HG02852 (cell line): ENCODE measurements around the gene TMEM53.
"Not testable (repeated sequence)": the region's sequence is repeated elsewhere in the genome, so short reads cannot be mapped to it uniquely, and the experiment has no call there.

Source experiments
- ATAC-seq: cut with Tn5 transposase; IDR thresholded peaks from one replicate; pipeline ENCODE4 v1.9.1; 2021; ENCODE audit warnings: mild to moderate bottlenecking, moderate library complexity; ENCODE audit not compliant: unreplicated experiment

The TMEM53 gene

DNA sequence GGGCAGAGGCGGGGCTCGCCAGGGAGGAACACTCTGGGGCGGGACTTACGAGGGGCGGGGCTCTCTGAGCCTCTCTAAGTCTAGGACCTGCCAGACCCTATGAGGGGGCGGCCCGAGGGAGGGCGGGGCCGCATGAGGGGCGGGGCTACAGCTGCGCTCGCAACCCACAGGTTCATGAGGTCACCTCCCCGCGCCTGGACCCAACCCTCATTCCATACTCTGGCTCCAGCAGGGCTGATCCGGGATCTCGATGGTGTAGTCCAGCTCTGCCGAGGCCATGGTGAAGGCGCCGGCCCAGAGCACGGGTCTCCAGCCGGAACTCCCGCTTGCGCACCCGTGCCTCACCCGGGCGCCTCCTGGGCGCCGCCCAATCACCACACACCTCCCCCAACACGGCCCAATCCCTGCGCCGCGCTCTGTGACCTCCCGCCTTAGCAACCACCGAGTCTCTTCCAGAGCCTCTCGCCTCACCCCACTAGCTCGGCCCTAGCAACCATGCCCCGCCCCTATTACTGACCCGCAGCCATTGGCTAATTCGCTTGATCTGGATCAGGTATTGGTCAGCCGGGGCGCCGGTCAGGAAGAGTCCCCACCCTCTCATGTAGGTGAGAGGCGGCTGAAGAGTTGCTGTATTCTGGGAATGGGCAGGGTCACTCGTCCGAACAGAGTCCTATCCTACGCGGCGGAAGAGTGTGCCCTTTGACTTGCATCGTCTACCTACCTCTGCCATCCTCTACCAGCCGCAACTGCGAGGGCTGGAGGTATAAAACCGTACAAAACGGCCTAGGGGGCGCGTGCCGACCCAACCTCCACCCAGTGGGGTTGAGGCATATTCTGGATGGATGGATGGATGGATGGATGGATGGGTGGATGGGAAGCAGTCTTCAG is at the start of gene TMEM53, which contains the start of gene ARMH1:
Gene TMEM53 (minus strand): TSS at position 369 of the 888 bp plus-strand sequence. CDS start 90 bp downstream, at position 279.
Gene ARMH1 (plus strand): TSS at position 602 of the 888 bp plus-strand sequence. CDS start 14,984 bp downstream, outside the sequence.
- ATAC-seq: peak; percentile 87

DNA sequence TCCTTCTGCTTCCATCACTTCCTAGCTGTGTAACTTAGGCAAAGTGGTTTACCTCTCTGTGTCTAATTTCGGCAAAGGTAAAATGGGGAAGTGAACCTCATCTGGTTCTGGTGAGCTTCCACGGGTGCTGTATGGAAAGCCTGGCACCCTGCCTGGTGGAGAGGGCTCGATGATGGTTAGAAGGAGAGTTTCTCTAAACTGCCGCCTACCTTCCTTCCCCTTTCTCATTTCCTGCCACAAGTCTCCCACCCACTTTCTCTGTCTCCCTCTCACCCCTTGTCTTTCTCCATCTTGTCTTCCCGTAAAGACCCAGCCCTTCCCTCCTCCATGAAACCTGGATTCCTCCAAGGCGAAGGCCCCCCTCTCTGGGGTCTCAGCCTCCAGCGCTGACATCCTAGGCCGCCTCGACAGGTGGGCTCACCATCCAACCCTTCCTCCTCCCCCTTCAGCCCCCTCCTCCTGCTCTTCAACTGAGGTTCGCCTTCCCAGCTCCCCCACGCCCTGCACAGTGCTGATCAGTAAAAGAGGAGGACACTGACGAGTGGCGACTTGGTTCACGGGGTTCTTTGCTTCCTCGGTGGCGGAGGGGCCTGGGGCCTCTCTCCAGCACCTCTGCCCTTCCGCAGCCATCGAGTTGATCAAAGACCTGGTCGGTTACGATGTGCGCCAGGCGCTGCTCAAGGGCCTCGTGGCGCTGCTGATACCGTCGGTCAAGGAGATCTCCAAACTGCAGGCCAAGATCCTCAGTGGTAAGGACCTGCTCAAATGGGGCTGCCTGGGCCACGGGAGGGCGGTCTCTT is 49.4 kb upstream of the TMEM53 start:
- ATAC-seq: no peak

DNA sequence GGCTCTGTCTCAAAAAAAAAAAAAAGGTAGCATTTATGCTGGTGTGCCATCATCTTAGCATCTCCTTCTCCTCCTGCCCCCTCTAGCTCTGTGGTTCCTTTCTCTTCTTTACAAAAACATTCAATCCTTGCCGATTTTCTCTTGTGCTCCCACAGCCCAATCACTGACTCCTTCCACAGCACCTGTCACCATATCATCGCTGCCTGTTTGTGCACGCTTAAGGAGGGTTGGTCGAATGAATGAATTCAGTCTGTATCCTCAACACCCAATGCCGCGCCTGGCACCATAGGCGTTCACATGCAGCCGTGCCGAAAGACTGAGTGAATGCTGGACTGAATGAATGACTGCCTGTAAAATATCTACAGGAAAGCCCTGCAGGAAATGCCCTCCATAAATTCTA is 48.8 kb upstream of the TMEM53 start:
- no peak for ATAC-seq

DNA sequence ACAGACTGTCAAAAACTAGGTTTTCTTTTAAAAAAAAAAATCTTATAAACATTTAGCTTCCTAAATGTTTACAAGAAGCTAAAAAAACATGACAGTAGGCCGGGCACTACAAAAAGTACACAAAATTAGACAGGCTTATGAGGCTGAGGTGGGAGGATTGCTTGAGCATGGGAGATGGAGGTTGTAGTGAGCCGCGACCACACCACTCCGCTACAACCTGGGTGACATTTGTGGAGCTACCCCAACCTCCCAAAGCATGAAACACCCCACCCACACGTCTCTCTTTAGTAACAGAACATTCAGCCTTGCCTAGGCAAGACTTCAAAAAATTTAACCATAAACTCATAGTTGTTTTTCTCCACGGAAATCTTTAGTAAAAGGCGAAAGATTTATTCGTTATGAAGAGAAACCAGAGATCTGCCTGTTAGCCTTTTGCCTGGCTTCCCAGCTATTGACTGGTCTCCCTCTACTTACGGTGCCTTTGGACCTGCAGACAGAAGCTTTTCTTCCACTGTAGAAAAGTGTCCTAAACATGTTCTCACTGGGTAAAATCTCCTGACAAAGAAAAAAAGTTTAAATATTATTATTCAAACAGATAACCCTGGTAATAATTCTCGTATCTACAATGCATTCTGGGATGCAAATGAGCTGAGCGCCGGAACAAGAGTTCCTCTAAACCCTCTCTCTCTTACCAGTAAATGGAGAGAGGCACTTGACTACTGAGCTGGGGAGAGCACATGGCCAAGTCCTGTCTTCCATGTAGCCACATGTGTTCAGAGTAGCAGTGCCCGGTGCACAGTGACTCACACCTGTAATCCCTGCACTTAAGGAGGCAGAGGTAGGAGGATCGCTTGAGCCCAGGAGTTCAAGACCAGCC is 47.4 kb upstream of the TMEM53 start:
- ATAC-seq: peak; percentile 63

DNA sequence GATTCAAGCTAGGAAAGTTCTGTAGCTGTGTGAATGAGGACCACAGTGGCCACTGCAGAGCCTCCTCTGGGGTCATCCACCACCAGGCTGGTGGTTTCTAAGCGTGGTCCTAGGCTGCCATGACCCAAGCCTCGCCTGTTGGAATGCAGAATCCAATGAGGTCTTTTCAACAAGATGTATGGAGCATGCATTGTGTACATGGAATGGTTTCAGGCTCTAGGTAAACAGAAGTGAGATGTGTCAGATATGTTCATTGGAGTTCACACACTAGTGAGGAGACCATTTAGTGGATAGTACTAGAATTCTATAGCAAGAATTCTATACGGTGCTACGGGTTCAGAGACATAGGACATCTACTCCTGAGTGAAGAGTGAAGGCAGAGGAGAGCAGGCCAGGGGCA is 46.0 kb upstream of the TMEM53 start:
- ATAC-seq: no peak

DNA sequence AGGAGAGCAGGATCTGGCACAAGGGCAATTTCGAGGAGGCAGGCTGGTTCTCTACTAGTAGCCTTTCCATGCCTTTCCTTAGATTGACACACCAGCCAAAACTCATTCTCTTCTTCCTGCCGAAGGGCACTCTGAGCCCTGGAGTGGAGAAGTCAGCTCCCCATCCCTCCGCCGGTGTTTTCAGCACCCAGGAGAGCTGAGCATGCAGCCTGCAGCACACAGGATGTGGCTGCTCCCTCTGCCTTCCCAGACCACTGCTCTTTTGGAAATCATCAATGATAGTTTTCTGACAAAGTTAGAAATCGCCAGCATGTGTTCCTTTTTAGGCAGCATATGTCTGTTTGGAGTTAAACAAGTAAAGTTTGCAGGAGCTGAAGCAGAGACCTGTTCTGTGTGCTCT is 45.0 kb upstream of the TMEM53 start:
- ATAC-seq: no peak

DNA sequence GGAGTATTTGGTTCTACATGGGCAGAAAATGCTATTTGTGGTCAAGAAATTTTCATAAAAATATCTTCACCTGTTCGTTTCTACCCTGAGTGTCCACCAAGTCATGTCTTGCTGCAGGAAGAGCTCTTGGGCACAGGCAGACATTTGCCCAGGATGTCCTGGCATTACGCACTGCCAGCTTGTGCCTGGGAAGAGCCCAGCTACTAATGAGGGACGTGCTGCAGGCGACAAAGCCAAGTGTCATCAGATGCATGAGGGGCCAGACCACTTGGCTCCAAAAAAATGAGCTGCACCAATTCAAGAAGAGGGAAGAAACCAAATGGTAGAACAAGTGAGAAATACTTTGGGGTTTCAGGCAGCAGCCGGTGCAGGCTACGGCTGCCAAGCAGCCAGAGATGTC is 43.8 kb upstream of the TMEM53 start:
- ATAC-seq: no peak

DNA sequence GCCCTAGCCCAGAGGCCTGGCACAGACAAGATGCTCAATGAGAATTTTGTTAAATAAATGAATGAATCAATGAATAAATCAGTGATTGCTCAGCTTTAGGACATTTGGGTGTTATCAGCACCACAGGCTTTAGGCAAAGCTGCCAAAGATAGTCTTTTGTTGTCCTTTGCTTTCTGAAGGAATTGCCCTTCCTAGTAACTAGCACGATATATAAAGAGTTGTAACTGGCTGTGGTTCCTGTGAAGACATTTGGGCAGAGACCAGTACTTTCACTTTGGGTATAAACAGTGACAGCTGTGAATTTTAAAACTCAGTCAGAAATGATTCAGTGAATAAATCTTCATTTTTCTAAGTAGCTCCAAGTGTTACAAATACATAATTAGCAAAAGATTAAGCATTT is 43.4 kb upstream of the TMEM53 start:
- no peak for ATAC-seq

DNA sequence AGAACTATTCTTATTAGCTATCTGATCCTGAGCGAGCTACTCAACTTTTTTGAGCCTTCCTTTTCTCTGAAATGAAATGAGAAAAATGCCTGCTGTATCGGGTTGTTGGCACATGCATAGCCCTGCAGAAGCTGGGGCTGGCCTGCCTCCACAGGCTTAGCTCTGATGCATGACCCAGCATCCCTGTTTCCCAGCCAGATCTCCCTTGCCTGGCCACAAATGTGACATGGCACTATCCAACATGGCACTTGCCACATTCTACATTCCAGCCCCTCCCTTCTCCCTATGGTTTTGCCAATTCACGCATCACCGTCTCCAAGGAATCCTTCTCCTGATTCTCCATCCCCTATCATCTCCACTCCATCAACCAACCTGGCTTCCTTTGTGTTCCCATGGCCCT is 42.9 kb upstream of the TMEM53 start:
- ATAC-seq: no peak

DNA sequence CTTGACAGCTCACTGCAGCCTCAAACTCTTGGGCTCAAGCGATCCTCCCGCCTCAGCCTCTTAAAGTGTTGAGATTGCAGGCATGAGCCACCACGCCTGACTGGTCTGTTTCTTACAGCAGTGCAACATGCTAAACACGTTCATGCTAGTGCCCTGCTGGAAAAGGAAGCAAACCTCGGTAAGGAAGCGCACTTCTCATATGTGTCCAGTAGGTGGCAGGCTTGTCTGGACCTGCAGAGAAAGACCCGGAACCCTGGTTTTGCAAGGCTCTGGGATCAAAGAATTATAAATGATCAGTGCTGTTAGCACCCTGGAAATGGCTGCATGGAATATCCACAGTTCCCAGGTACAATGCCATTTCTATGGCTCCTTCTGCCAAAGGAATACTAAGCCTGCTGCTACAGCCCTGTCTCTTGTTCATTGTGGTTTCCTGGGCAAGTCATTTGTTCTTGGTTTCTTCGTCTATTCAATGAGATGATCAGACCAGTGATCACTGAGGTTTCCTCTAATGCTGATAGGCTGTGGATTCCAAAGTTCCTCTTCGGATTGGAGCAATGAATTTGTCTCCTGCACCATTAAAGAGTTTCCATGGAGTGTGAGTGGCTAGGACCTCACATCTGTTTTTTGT is 40.8 kb upstream of the TMEM53 start:
- ATAC-seq: no peak

DNA sequence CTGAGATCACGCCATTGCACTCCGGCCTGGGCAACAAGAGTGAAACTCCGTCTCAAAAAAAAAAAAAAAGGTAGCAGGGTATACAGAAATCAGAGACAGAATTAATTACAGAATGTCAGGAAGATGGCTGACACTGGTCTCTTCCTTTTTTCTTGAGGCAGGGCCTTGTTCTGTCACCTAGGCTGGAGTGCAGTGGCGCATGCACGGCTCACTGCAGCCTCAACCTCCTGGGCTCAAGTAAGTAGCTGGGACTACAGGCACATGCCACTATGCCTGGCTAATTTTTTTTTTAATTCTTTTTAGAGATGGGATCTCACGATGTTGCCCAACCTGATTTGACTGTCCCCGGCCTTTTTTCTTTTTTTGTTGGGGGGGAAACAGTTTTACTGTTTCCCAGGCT is 40.3 kb upstream of the TMEM53 start:
- no peak for ATAC-seq

DNA sequence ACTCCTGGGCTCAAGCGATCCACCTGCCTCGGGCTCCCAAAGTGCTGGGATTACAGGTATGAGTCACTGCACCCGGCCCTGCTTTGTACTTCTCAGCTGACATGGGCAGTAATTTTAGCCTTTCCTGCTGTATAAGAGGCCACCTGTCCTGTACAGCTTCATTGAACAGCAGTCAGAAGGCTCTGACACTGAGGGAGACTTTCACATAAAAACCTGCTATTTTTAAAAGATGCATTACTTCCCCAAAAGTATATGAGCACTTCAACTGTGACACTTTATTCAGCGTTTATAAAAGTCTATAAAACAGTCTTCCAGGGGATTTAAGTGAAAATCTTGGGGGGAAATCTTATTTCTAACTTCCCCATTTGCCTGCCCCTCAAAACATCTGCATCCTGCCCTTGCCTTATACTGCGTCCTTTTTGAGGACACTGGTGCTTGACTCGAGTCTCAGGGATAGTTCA is 39.1 kb upstream of the TMEM53 start:
- peak; percentile 61 for ATAC-seq

DNA sequence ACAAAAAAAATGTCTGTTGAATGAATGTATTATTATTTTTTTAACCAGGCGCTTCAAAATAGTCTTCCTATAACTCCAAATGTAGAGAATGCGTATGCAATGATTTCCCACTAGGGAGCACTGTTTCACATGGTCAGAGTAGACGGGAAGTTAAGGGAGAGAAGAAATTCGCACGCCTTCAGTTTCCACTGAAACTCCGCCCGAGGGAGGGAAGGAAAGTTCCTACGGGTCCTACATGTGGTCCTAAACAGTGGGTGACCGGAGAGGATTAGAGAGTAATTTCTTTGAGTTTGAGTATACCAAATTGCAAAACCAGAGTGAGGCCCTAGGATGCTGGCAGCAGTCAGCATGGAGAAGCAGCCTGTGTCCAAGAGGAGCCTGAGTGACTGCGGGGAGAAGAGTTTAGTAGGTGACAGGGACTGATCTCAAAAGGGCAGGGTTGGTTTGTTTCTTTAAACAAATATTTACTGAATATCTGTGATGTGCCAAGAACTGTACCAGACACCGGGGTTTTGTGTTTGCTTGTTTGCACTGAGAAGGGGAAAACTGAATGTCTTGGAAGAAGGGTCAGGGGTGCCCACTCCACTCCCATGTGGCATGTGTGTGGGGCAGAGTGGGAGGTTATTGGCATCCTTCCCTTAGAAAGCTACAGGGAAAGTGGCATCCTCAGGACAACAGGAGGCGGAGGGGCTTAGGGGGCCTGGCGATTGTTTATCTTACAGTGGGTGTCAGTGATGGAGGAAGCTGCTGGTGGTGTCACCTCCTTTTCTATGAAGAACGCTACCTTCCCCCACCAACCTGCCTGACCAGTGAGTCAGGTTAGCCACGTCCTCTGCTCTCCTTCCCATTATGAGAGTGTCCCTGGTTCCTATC is 33.9 kb upstream of the TMEM53 start:
- no peak for ATAC-seq

DNA sequence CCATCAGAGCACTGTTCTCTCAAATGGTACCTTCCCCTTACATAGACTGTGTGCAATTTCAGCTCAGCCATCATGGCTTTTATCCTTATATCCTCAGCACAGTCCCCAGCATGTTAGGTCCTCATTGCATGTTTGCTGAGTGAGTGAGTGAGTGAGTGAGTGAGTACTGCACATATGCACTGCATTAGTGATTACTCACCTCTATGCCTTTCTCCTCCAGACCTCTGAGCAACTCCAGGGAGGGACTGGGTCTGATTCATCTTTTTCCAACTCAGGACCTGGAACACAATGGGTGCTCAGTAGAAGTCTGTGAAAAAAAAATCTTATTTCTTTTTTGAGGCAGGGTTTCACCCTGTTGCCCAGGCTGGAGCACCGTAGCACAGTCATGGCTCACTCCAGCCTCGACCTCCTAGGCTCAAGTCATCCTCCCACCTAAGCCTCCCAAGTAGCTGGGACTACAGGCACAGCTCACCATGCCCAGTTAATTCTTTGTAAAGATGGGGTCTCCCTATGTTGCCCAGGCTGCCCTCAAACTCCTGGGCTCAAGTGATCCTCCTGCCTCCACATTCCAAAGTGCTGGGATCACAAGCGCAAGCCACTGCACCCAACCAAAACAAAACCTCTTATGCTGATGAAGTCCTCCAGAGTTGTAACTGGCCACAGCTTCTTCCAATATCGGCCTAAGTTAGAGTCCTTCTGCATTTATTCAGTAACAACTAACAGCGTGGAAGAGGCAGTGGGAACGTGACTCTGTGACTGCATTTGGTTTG is 33.0 kb upstream of the TMEM53 start:
- ATAC-seq: no peak

DNA sequence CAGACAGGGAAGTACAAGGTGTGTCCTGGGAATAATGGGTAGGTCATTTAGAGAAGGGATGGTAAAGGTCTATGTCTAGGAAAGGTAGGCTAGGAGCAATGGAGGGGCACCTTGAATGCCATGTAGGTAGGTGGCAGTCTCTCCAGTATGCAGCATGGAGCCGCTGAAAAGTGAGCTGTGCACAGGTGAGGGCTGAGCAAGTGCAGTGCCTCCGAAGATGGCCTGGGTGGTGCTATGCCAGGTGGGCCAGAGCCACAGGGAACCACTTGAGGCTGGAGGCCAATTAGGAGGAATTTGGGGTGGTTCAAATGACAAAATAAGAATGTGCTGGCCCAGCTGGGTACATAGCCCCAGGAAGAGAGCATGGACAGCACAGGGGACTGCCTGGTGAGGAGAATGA is 31.7 kb upstream of the TMEM53 start:
- ATAC-seq: no peak

DNA sequence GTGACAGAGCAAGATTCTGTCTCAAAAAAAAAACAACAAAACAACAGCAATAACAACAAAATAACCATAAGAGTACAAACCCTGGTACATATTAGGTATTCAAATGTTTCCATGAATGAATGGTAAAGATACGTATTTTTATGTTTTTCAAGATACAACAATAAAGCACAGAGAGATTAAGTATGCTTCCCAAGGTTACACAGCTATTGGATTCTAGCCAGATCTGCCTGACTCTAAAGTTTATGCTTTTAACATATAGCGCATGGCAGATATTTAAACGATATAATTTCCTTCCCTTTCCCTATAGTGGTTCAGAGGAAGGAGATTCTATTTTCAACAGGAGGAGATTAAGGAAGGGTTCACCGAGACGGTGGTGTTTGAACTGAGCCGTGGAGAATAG is 31.2 kb upstream of the TMEM53 start:
- ATAC-seq: no peak

DNA sequence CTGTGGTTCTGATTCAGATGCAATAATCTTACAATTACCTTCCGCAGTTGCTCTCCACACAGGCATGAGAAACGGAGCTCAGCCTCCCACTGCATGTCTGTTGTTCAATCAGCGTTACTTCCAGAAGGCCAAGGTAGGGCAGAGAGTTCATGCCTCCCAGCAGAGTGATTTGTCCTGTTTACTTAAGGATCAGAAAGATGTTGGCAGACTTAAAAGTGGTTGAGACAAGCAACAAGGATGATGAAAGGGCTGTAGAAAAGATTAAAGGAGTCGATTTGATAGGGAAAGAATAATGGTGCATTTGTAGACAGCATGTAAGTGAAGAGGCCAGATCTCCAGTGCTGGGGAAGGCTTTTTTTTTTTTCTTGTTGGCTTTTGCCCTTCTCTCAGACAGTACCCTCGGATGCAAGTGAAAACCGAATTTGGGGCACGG is 26.9 kb upstream of the TMEM53 start:
- no peak for ATAC-seq

DNA sequence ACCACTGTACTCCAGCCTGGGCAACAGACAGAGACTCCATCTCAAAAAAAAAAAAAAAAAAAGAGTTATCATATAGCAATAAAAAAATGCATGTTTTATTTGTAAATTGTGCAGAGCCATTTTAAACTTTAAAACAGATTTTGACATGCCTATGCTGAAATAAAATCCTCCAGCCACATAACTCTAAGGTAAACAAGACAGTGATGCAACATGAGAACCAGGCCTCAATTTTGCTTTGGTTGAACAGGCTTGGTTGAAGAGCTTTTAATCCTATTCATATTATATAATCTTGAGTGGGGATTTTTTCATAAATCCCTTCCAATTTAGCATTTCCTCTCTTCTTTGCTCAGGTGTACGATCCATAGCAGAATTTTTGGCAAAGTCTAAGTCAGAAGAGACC is 26.3 kb upstream of the TMEM53 start:
- ATAC-seq: no peak

DNA sequence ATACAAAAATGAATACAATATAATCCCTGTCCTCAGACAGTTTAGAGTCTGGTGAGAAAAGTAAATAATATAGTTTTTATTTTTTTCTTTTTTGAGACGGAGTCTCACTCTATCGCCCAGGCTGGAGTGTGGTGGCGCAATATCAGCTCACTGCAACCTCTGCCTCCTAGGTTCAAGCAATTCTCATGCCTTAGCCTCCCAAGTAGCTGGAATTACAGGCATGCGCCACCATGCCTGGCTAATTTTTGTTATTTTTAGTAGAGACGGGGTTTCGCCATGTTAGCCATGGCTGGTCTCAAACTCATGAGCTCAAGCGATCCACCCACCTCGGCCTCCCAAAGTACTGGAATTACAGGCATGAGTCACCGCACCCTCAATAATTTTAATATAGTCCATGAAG is 25.1 kb upstream of the TMEM53 start:
- not testable (repeated sequence) for ATAC-seq
